C4-2B (cell line): ENCODE measurements around the gene PTH1R.

ENCODE experiments used
- H3K27ac ChIP-seq: fragments of 450-650 bp; 2 replicates; pipeline ENCODE4 v1.5.1; 2017
- ZFX ChIP-seq: fragments of 450-650 bp; IDR thresholded peaks from 2 replicates; pipeline ENCODE4 v1.6.1; 2017
- TF ChIP-seq, protein P1 (sequence below): fragments of 450-650 bp; conservative IDR thresholded peaks from 2 replicates; pipeline ENCODE4 v1.5.1; 2017; ENCODE audit warnings: mild to moderate bottlenecking

Gene PTH1R

GRCh38 chr3:46912986-46913385, 35.5 kb downstream of the PTH1R start:
- no peak for TF ChIP-seq ZFX
- TF ChIP-seq, protein P1, sequence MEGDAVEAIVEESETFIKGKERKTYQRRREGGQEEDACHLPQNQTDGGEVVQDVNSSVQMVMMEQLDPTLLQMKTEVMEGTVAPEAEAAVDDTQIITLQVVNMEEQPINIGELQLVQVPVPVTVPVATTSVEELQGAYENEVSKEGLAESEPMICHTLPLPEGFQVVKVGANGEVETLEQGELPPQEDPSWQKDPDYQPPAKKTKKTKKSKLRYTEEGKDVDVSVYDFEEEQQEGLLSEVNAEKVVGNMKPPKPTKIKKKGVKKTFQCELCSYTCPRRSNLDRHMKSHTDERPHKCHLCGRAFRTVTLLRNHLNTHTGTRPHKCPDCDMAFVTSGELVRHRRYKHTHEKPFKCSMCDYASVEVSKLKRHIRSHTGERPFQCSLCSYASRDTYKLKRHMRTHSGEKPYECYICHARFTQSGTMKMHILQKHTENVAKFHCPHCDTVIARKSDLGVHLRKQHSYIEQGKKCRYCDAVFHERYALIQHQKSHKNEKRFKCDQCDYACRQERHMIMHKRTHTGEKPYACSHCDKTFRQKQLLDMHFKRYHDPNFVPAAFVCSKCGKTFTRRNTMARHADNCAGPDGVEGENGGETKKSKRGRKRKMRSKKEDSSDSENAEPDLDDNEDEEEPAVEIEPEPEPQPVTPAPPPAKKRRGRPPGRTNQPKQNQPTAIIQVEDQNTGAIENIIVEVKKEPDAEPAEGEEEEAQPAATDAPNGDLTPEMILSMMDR = no peak
- H3K27ac ChIP-seq = no peak overlapping the region

GRCh38 chr3:46913644-46914043, 36.1 kb downstream of the PTH1R start:
- TF ChIP-seq ZFX = no peak
- TF ChIP-seq, protein P1 = no peak
- no peak overlapping the region for H3K27ac ChIP-seq

GRCh38 chr3:46914849-46915248, 37.3 kb downstream of the PTH1R start:
- H3K27ac ChIP-seq = no peak overlapping the region
- TF ChIP-seq, protein P1 = no peak
- no peak for TF ChIP-seq ZFX

DNA sequence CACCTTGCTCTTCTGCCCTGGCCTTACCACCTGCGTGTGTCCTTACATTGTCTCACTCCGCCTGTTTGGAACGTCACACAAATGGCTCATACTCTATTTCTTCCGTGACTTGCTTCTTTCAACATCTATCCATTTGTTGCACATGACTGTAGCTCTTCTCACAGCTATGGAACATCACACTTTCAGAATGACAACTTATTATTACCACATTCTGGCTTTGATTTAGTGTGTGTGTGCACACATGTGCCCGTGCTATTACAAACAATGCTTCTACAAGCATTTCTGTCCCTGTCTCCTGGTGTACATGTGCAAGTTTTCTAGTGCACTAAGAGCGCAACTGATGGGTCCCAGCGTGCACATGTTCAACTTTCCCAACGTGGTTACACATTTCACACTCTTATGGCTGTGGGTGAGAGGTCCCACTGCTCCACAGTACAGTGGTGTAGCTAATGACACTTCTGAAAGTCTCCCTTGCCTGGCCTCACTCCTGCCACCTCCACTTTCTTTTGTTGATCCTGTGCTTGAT, 37.8 kb downstream of the PTH1R start:
- no peak overlapping the region for H3K27ac ChIP-seq

GRCh38 chr3:46916278-46916677, 38.8 kb downstream of the PTH1R start:
- H3K27ac ChIP-seq = no peak overlapping the region
- no peak for TF ChIP-seq ZFX
- TF ChIP-seq, protein P1 = no peak

More for the DNA sequence above, 37.8 kb downstream of the PTH1R start:
- no peak for TF ChIP-seq ZFX
- TF ChIP-seq, protein P1 = no peak

DNA sequence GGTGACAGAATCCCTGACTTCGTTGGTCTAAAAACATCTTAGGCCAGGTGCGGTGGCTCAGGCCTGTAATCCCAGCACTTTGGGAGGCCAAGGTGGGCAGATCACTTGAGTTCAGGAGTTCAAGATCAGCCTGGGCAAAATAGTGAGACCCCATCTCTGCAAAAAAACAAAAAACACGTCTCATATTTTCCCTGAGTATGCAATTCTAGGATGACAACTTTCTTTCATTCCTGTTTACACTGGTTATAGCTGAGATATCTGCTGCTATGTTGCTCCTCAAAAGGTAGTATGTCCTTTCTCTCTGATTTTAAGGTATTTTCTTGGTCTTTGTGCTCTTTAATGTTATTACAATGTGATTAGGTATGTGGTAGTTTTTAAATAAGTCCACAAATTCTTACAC, 39.3 kb downstream of the PTH1R start:
- no peak overlapping the region for H3K27ac ChIP-seq

GRCh38 chr3:46917257-46917656, 39.7 kb downstream of the PTH1R start:
- TF ChIP-seq, protein P1 = no peak
- TF ChIP-seq ZFX = no peak
- H3K27ac ChIP-seq = no peak overlapping the region

More for the DNA sequence above, 39.3 kb downstream of the PTH1R start:
- TF ChIP-seq ZFX = no peak
- TF ChIP-seq, protein P1 = no peak
